Measurements from ENCODE around the gene ACTL6B.

ACTL6B gene

GRCh38 chr7:100642534-100642907, 13.7 kb downstream of the ACTL6B start:
- TF ChIP-seq, protein P1, sequence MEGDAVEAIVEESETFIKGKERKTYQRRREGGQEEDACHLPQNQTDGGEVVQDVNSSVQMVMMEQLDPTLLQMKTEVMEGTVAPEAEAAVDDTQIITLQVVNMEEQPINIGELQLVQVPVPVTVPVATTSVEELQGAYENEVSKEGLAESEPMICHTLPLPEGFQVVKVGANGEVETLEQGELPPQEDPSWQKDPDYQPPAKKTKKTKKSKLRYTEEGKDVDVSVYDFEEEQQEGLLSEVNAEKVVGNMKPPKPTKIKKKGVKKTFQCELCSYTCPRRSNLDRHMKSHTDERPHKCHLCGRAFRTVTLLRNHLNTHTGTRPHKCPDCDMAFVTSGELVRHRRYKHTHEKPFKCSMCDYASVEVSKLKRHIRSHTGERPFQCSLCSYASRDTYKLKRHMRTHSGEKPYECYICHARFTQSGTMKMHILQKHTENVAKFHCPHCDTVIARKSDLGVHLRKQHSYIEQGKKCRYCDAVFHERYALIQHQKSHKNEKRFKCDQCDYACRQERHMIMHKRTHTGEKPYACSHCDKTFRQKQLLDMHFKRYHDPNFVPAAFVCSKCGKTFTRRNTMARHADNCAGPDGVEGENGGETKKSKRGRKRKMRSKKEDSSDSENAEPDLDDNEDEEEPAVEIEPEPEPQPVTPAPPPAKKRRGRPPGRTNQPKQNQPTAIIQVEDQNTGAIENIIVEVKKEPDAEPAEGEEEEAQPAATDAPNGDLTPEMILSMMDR (IDR thresholded peaks at IDR 0.05; ENCODE audit: unreplicated experiment in 3 of 3) = no peak
- Mint-ChIP-seq H3K36me3 (ENCODE audit: low read depth) (no peaks in the 10 kb centered on the region), H3K9me3 (no peaks in the 10 kb centered on the region), H3K4me1 (no peaks in the 10 kb centered on the region), H3K4me3 (no peak overlapping the region), H3K27me3 (ENCODE audit: low read depth) (peaks cover 20% of the 10 kb centered on the region), H3K27ac (no peak overlapping the region)

DNA sequence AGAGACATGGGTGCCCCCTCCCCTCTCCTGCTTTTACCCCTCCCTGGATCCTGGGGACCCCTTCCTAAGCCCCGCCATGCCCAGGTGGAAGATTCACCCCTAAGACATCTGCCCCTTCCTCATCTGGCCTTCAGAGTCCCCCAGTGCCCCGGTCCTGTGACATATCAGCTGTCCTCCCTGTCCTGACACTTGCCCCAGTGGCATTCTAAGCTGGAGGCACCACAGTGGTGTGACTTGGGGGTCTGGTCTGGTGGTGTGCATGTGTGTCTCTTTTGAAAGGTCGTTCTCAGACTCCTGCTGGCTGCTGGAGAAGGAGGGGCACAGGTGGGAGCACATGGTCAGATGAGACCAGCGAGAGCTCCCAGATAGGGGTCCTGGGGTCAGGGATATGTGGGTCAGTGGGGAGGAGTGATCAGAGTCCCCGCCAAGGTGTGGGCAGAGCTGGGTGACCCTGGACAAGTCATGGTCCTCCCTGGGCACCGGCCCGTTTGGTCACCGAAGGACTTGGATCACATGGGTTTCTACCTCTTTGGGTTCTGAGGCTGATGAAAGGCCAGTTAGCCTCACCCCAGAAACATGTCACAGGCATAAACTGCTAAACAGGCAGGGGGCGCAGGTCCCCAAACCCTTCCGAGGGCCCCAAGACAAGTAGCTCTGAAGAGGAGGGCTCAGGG, 14.3 kb downstream of the ACTL6B start:
- peaks cover 20% of the 10 kb centered on the region for H3K27me3 Mint-ChIP-seq (ENCODE audit: low read depth)
- no peaks in the 10 kb centered on the region for H3K36me3 Mint-ChIP-seq (ENCODE audit: low read depth)
- no peaks in the 10 kb centered on the region for H3K4me1 Mint-ChIP-seq
- H3K9me3 Mint-ChIP-seq = no peaks in the 10 kb centered on the region
- TF ChIP-seq, protein P1 (IDR thresholded peaks at IDR 0.05; ENCODE audit: unreplicated experiment in 3 of 3) = no peak
- H3K27ac Mint-ChIP-seq = no peak overlapping the region
- no peak overlapping the region for H3K4me3 Mint-ChIP-seq

- H3K4me3 Mint-ChIP-seq = no peak within 1 kb of the TSS
- H3K36me3 Mint-ChIP-seq (ENCODE audit: low read depth) = no peaks in the 10 kb centered on the region
- H3K9me3 Mint-ChIP-seq = no peaks in the 10 kb centered on the region
- H3K27ac Mint-ChIP-seq = no peak within 1 kb of the TSS
- peaks cover 22% of the 10 kb centered on the region for H3K27me3 Mint-ChIP-seq (ENCODE audit: low read depth)
- no peaks in the 10 kb centered on the region for H3K4me1 Mint-ChIP-seq
- TF ChIP-seq, protein P1 (IDR thresholded peaks at IDR 0.05; ENCODE audit: unreplicated experiment in 3 of 3) = no peak
Measured at GRCh38 chr7:100641463-100641859, 14.8 kb downstream of the ACTL6B start, which contains the start of gene TFR2. TFR2 (minus strand) TSS chr7:100641552; CDS start chr7:100641509, 43 bp downstream.

DNA sequence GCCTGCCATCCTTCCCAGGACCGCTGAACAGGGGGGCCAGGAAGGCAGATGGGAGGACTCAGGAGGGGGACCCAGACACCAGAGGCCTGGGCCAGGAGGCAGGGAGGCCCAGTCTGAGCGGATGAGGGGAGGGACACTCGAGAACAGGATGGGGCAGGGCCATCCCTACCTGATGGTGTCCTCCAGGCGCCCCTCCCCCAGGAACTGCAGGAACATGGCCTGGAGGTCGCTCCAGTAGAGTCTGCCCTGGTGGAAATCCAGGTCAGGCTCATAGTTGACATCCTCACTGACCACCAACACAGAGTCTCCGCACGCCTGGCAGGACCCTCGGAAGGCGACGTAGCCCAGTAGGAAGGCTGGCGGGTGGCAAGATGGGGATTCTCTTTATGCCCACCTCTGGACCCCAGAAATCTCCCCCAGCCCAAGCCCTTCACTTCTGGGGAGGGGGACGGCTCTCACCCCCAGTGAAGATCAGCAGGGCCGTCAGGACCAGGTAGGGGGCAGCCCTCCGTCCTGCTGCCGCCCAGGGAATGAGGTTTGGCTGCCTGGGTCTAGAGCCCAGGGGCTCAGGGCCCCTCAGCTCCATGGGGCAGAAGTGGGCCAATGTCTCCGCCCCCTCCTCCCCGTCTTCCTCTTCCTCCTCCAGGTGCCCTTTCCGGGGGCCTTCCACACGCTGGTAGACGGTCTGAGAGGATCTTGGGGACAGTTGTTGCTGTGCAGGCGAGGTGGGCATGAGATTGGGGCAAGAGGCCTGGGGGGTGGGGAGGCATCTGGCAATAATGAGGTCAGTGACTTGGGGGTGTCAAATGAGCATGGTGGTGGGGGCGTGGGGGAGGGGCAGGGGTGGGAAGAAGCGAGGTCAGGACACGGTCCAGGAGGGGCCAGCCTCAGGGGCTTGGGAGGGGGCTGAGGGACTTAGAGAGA, 15.5 kb downstream of the ACTL6B start:
- Mint-ChIP-seq H3K27me3 (ENCODE audit: low read depth) (peaks cover 25% of the 10 kb centered on the region), H3K4me1 (no peaks in the 10 kb centered on the region), H3K27ac (no peak overlapping the region), H3K36me3 (ENCODE audit: low read depth) (no peaks in the 10 kb centered on the region), H3K4me3 (no peak overlapping the region), H3K9me3 (no peaks in the 10 kb centered on the region)
- TF ChIP-seq, protein P1 (IDR thresholded peaks at IDR 0.05; ENCODE audit: unreplicated experiment in 3 of 3) = no peak

DNA sequence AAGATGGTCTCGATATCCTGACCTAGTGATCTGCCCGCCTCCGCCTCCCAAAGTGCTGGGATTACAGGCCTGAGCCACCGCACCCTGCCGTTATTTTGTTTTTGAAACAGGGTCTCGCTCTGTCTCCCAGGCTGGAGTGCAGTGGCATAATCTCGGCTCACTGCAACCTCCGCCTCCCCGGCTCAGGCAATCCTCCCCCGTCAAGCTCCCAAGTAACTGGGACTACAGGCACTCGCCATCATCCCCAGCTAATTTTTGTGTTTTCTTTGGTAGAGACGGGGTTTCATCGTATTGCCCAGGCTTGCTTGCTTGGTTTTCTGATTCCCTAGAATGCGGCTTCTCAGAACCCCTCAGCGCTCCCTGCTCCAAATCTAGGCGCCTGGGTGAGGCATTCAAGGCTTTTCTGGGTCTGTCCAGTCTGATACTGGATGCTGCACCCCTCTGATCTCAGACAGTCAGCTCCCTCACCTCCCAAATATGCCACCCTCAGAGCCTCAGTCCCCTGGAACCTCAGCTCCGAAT, 16.2 kb downstream of the ACTL6B start:
- Mint-ChIP-seq H3K36me3 (ENCODE audit: low read depth) (no peaks in the 10 kb centered on the region), H3K27me3 (ENCODE audit: low read depth) (peaks cover 23% of the 10 kb centered on the region), H3K27ac (no peak overlapping the region), H3K4me1 (no peaks in the 10 kb centered on the region), H3K9me3 (no peaks in the 10 kb centered on the region), H3K4me3 (no peak overlapping the region)
- TF ChIP-seq, protein P1 (IDR thresholded peaks at IDR 0.05; ENCODE audit: unreplicated experiment in 3 of 3) = no peak

Data from nephron (organoid).